Measurements from ENCODE around the gene SHISA7. TPM values are rescaled to one million over a fixed set of nuclear protein-coding genes. Genes with fewer than 3 reads are reported as not detected.

The SHISA7 gene
- total RNA-seq = not detected in 2 replicates

DNA sequence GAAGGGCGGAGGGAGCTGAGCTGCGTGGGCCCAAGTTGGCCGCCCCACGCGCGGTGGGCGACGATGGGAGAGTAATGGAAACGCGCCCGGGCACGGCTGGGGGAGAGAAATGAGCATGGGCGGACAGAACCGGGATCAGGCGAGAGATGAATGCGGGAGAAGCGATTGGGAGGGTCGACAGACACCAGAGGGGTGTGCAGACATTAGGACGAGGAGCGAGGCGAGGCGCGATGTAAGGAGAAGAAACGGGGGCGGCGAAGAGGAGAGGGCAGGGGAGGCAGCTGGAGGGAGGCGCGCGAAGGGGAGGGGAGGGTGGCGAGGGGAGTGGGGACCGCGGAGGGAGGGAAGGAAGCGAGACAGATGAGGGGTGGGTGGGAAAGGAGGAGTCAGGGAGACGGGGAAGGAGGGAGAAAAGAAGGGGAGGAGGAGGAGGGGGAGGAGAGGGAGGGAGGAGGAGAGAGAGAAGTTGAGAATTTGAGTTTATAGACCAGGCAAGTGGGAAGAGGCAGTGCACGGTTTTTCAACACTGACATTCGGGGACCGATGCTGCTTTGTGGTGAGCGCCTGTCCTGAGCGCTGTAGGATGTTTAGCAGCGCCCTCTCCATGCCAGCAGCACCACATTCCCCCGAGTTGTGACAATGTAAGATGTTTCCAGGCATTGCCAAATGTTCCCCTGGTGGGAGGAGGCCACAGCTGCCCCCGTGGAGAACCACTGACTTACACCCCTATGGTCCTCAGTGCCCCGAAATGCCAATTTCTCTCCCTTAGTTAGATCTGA is at the start of gene SHISA7:
SHISA7 (minus strand) TSS at position 256 of the 779 bp plus-strand sequence. CDS start 437 bp downstream, outside the sequence.
- intact Hi-C loops (cut with micrococcal nuclease) = no loop called here

DNA sequence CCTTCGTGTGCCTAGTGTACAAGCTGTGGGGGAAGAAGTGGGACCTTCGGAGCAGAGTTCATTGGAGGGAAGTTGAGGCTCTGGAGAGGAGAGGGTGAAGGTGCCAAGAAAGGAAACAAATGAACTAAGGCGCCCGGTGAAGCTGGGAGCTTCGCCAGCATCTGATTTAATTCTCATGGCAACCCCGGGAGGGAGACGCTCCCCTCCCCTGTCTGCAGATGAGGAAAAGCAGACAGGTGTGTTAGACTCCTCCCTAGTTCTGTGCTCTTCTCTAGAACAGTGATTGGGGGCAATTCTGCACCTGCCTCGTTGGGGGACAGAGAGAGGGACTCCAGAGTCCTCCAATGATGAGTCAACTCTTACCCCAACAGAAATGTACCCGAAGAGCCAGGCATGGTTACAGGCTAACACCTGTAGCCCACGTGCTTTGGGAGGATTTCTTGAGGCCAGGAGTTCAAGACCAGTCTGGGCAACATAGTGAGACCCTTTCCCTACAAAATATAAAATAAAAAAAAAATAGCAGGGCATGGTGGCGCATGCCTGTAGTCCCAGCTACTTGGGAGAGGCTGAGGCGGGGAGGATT is 49.4 kb upstream of the SHISA7 start:
- intact Hi-C loops (cut with micrococcal nuclease) = no loop called here

DNA sequence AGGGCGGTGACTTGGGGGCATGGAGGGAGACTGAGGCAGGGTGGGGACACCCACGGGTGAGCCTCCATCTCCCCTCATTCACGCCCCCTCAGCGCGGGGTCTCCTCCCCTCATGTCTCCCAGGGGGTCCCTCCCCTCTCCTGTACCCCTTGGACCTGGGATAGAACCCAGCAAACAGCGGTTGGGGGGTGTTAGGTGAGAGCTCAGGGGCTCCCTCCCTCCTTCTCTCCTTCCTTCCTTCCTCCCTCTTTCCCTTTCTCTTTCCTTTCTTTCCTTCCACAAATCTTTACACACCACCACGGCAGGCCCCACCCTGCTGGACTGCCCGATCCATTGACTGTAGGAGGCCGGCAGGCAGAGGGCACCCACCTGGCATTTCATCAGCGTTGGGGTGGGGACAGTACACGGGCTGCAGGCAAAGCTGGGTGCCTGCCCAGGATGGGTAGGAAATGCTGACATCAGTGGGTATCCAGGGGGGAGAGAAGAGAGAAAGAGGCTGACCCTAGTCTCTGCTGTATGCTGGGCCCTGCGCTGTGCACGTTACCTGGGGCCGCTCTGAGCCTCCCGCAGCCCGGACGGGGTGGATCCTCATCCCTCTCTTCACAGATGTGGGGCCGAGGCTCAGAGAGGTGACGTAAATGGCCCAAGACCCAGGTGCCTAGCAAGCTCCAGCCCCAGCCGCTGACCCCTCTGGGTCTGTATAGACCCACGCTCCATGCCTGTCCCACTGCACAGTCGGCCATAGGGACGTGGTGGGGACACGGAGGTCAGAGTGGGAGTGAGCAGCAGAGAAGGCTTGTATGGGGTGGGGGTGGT is 48.7 kb upstream of the SHISA7 start:
- intact Hi-C loops (cut with micrococcal nuclease) = no loop called here

DNA sequence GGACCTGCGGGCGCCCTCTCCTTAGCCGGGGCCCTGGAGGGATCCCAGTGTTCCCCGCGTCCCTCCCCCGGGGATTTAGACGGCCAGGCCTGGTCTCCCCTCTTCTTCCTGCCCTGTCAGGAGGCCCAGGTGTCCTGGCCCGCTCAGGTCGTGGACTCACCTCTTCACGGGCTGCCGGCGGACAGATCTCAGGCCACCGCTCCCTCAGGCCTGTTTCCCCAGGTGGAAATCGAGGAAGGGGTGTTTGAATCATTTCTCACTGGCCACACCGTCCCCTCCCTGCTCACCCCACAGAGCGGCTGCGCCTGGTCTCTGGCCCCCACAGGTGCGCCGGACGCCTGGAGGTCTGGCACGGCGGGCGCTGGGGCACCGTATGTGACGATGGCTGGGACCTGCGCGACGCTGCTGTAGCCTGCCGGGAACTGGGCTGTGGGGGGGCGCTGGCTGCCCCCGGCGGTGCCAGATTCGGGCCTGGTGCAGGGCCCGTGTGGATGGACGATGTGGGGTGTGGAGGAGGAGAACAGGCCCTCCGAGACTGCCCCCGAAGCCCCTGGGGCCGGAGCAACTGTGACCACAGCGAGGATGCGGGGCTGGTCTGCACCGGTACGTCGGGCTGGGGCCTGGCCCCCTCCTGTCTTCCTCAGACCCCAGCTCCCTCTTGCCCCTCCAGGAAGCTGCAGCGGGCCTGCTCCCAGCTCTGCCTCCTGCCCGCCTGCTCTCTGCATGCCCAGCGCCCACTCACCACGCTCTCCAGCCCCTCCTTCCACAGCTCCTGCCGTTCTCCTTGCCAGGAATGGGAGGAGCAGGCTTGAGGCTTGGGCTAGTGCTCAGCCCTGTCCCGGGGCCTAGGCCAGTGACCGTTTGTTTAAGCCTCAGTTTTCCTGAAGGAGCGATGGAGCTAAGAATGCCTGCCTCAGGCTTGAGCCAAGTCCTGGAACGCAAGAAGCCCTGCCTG is 47.7 kb upstream of the SHISA7 start:
- intact Hi-C loops (cut with micrococcal nuclease) = no loop called here

DNA sequence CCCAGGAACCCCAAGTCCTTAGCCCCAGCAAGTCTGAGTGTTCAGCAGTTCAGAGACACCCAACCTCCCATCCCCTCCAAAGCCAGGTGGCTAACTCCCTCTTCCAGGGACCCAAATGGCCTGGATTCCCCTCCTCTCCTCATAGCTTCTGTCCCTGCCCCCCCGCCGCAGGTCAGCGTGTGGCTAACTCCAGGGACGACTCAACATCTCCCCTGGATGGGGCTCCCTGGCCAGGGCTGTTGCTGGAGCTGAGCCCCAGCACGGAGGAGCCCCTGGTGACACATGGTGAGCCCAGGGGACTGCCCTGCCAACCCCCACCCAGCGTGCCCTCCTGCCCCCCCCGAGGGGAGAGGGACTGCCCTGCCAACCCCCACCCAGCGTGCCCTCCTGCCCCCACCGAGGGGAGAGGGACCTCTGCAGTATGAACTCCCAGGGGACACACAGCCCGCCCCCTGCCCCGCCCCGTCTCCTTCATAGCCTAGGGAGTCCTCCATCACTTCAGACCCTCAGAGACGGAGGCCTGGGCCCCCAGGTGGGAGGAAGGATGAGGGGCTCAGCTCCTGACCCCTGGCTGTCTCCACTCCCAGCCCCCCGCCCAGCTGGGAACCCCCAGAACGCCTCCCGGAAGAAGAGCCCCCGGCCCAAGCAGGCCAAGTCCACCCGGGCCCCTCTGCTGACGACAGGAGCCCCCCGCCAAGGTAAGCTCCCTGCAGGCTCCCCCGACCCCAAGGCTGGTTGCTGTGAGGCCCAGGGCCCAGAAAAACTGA is 46.8 kb upstream of the SHISA7 start:
- intact Hi-C loops (cut with micrococcal nuclease) = no loop called here

DNA sequence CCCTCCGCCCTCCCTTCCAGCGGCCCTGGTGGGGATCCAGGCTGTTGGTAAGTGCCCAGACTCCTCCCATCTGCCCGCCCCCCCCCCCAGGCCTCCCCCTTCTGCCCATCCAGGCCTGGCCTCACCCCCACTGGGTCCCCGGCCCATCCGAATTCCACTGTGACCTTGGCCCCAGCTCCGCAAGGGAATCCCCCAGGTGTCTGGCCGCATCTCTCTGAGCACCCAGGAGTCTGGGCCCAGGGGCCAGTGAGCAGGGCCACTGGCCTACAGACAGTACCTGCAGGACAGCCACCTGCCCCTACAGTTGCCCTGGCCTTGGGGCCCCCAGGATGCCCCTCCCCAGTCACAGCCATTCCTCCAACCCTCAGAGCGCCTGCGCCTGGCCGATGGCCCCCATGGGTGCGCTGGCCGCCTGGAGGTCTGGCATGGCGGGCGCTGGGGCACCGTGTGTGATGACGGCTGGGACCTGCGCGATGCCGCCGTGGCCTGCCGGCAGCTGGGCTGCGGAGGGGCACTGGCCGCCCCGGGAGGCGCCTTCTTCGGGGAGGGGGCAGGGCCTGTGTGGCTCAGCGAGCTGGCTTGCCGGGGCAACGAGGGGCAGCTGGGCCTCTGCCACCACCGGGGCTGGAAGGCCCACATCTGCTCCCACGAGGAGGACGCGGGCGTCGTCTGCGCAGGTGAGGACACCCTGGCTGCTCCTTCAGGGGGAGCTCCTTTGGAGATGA is 46.0 kb upstream of the SHISA7 start:
- intact Hi-C loops (cut with micrococcal nuclease) = no loop called here

DNA sequence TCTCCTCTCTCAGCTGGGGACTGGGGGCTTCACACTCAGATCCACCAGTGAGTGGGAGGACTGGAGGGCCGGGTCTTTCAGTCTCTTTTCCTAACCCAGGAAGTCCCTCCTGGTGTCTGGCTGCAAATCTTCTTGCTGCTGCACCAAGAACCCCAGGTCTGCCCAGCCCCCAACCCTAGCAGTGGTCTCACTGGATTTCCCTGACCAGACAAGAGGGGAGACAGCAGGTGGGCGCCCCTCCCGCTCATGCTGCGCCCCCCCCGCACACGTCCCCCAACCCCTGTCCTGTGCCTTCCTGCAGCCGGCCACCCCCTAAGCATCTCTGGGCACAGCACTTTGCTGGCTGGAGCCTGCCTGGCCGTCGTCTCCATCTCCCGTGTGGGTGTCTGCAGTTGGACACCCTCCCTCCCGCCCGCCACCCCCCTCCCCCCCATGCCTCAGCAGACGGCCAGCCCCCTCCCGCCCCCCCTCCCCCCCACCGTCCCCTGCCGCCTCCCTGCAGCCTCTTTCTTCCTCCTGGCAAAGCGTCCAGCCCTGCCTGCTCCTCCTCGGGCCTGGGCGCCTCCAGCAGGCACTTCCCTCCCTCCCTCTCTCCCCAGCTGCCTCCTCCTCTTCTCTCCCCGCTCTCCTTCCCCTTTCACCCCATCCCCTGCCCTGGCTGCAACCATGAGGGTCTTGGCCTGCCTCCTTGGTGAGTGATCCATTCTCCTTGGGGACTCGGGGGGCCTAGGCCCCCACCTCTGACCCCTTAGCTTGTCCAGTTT is 45.0 kb upstream of the SHISA7 start, which contains the start of gene SSC5D:
SSC5D (plus strand) TSS at position 513 of the 764 bp plus-strand sequence; CDS start at position 667, 154 bp downstream.
- intact Hi-C loops (cut with micrococcal nuclease) = no loop called here

DNA sequence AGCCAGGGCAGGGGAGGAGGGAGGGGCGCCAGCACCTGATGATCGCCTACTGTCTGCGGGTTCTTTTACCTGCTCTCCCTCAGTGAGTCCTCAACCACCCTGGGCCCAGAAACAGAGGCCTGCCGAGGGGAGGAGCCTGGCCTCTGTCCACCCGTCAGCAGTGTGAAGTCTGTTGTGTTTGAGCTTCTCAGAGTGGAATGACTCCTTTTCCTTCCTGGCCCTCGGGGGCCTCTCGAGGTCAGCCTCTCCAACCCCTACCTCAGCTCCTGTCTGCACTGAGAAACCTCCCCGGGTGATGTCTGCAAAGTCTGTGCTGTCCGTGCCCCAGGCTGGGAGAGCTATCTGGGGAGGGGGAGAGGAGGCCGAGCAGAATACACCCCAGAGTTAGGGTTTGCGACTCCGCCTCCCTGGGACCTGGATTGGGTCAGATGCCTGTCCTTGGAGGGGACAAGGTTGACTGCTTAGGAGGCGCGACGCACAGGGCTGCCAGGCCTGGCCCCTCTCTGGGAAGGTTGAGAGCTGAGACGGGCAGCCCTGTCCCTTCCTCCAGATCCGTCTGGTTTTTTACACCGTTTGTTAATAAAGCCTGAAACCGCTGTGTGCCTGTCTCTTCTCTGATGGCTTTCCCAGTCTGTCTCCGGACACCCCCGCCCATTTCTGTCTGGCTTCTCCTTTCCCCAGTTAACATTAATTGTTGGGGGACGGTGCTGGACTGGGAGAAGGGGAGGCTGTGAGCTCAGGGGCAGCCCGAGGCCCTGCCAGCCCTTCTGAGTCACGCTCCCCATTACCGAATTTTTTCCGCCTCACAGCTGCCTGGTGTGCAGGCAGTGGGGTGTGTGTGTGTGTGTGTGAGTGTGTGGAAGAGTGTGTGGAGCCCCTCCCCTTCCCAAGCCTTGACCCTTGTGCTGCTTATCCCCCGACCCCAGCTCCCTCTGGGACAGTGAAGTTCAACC is 44.1 kb upstream of the SHISA7 start:
- intact Hi-C loops (cut with micrococcal nuclease) = no loop called here

DNA sequence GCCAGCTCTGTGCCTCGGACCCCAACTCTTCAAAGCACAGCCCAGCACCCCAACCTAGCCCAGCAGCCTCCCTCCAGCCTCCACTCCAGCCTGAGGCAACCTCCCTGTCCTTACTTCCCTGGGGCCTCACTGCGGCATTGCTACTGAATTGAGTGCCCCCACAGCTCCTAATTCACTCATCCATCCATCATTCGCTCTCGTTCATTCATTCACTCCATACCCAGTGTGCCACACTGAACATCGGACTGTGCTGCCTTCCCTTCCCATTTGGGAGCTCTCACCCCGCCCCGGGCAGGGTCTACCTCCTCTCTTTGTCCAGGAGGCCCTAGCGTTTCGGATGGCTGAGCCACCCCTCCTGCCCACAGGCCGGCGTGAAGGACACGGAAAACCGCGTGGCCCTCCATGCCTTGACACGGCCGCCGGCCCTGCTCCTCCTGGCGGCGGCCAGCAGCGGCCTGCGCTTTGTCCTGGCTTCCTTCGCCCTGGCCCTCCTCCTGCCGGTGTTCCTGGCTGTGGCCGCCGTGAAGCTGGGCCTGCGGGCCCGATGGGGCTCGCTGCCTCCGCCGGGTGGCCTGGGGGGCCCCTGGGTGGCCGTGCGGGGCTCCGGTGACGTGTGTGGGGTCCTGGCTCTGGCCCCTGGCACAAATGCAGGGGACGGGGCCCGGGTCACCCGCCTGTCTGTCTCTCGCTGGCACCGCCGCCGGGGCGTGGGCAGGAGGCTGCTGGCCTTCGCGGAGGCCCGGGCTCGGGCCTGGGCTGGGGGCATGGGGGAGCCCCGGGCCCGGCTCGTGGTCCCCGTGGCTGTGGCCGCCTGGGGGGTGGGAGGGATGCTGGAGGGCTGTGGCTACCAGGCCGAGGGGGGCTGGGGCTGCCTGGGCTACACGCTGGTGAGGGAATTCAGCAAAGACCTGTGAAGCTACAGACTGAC is 43.2 kb upstream of the SHISA7 start:
- intact Hi-C loops (cut with micrococcal nuclease) = no loop called here

DNA sequence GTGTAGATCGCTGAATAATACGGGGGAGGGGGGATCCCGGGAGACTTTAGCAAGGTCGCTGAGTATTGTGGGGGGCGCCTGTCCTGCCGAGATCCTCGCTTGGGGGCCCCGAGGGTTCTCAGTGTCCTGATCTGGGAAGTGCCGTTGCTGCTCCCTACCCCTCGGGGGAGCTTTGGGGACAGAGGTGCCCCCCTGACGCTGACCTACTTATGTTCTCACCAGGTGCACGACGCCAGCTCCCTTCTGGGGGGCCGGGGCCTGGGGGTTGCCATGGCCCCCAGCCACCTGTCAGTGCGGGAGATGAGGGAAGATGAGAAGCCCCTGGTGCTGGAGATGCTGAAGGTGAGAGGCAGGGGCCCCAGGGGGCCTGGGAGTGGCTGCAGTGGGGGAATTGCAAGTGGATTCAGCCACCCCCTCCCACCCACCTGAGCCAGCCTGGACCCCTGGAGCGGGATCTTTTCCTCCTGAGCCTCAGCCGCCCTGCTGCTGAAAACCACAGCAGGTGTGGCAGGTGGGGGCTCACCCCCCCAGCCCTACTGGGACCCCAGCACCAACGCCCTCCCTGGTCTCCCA is 42.4 kb upstream of the SHISA7 start:
- intact Hi-C loops (cut with micrococcal nuclease) = no loop called here

DNA sequence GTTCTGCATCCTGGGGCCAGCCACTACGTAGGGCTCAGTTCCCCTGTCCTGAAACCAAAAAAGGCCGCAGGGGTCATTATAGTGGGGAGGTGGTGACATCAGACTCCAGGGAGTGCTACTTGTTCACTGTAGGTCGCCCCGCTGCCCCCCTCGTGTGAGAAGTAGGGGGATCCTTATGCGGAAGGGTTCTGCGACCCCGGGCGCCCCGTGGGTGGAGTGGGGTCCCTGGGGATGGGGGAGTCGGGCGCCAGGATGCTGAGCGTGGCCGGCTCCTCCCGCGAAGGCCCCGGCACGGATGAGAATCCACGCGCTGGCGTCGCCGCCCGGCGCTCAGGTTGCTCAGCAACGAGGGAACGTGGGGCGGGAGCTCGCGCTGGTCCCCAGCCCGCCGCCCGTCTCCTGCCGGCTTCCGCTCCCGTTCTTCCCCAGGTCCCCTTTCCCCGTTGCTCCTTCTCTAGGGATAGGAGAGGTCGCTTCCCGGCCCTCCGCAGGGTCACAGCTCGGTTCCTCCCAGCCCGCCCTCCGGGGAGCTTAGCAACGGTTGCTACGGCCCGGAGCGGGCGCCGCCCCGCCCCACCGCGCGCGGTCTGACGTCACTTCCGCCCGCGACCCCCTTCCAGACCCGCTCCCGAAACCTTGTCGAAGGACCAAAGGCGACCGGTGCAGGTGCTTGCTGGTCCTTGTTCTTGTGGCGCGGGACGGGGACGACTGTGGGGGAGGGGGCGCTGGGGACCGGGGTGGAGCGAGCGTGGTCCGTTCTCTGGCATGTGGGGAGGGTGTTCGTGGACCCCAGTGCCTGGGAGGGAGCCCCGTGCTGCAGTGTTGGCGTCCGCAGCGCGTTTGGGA is 41.7 kb upstream of the SHISA7 start, which contains the start of gene NAT14:
NAT14 (plus strand) TSS at position 596 of the 846 bp plus-strand sequence. CDS start 521 bp downstream, outside the sequence.
- intact Hi-C loops (cut with micrococcal nuclease) = no loop called here

DNA sequence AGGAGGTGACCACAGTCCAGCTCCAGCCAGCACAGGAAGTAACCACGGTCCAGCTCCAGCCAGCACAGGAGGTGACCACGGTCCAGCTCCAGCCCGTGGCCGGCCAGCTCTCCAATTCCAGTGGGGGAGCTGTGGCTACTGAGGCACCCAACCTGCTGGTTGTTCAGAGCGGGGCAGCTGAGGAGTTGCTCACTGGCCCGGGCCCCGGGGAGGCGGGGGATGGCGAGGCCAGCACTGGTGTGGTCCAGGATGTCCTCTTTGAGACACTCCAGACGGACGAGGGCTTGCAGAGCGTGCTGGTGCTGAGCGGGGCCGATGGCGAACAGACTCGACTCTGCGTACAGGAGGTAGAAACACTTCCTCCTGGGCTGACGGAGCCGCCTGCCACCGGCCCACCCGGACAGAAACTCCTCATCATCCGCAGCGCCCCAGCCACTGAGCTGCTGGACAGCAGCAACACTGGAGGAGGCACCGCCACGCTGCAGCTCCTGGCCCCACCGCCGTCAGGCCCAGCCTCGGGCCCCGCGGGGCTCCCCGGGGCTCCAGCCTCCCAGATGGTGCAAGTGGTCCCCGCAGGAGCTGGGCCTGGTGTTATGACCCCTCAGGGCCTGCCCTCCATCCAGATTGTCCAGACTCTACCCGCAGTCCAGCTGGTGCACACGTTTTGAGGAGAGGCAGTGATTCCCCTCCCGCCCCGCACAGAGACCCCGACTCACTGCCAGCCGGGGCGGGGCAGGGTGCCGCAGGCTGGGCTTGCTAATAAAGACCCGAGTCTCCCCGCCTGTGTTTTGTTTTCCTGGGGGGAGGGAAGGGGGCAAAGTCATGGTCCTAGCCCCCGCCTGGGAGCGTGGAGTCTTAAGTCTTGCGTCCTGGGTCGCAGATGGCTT is 40.8 kb upstream of the SHISA7 start:
- intact Hi-C loops (cut with micrococcal nuclease) = no loop called here

DNA sequence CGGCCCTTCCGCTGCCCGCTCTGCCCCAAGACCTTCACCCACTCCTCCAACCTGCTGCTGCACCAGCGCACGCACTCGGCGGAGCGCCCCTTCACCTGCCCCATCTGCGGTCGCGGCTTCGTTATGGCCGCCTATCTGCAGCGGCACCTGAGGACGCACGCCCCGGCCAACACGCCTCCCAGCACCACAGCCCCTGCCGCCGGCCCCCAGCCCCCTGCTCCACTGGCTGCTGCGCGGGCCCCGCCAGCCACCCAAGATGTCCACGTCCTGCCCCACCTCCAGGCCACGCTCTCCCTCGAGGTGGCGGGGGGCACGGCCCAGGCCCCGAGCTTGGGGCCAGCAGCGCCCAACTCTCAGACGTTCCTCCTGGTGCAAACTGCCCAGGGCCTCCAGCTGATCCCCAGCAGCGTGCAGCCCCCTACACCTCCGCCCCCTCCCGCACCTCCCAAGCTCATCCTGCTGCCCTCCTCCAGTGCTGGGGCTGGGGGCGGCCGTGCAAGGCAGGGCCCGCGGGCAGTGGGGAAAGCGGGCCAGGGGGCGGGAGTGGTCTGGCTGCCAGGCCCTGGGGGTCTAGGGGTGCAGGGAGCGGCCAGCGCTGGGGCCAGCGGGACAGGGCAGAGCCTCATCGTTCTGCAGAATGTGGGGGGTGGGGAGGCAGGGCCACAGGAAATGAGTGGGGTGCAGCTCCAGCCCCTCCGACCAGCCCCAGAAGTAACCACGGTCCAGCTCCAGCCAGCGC is 40.0 kb upstream of the SHISA7 start:
- intact Hi-C loops (cut with micrococcal nuclease) = no loop called here
